ENCODE measurements around the gene MVB12A.

MVB12A gene

GRCh38 chr19:17471410-17472125 lies 51.7 kb downstream of the MVB12A start:
- DNase-seq (ENCODE audit: low read depth in 3 of 3): no peak

GRCh38 chr19:17473041-17473440 lies 53.2 kb downstream of the MVB12A start:
- DNase-seq (ENCODE audit: low read depth in 3 of 3): no peak
